ENCODE measurements around the gene TMEM182.

Gene TMEM182

DNA sequence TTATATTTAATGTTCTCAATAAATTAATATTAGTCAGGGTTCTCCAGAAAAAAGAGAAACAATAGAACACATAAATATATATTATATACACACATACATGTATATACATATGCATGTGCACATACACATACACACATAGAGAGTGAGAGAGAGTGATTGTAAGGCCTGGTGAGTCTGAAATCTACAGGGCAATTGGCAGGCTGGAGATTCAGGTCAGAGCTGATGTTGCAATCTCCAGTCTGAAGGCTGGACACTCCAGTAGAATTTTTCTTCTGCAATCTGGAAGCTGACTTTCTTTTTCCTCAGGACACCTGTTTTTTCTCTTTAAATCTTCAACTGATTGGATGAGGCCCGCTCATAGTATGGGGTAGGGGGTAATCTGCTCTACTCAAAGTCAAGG is 3.2 kb downstream of the TMEM182 start:
- DNase-seq: no peak

DNA sequence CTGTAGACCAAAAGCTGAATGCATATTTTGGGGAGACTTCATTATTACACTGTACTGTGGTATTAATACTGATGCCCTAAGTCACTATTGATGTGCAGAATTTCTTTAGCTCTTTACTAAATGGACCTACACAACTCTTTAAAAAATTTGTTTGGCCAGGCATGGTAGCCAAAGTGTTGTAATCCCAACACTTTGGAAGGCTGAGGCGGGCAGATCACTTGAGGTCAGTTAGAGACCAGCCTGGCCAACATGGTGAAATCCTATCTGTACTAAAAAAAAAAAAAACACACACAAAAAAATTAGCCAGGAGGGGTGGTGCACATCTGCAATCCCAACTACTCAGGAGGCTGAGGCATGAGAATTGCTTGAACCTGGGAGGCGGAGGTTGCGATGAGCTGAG is 6.4 kb downstream of the TMEM182 start:
- no peak for DNase-seq

DNA sequence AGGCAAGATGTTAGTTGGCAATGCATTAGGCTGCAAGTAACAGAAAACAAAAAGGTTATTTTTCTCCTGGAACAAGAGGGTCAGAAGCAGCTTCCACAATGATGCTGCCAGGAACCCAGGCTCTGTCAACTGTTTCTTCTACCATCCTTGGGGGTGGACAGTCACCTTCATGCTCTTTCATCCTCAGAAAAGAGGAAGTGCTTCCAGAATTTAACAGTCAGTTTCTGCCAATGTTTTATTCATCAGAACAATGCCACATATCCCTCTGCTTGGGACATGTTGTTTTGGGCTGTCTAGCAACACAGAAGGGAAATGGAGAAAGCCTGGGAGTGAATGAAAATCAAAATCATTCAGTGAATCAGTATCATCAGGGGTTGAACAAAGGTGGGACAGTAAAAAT is 7.1 kb downstream of the TMEM182 start:
- DNase-seq: no peak

DNA sequence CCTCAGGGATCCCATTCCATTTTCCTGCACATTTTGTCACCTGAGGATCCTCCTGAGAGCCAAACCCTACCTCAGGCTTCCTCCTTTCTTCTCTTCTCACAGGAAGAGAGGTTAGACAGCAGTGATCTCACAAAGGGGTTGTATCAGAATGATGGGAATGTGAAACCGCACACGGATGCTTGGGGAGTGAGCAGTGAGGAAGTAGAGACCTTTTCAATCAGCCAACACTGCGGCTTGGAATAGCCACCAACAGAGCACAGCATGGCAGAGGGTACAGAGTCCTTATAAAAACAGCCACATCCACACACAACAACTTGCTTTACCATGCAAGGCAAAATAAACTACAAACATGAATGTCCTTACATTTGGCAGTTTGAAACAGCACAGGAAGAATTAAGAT is 8.7 kb downstream of the TMEM182 start:
- no peak for DNase-seq

DNA sequence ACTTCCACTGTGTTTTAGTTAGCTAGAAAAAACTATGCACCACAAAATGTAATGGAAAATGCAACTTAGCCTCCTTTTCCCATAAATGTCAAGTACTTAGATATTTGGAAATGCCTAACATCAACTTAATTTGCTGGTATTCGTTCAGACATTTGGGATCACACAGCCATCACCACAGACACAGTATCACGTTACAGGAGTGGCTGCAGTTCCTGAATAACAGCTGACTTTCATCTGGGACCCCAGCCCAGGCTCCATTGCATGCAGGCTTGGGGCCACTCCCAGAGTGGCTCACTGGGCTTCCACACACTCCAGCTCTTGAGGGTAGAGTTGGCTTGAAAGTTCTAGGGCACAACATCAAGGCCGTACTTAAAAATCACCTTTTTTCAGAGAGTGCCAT is 9.3 kb downstream of the TMEM182 start:
- DNase-seq: no peak

DNA sequence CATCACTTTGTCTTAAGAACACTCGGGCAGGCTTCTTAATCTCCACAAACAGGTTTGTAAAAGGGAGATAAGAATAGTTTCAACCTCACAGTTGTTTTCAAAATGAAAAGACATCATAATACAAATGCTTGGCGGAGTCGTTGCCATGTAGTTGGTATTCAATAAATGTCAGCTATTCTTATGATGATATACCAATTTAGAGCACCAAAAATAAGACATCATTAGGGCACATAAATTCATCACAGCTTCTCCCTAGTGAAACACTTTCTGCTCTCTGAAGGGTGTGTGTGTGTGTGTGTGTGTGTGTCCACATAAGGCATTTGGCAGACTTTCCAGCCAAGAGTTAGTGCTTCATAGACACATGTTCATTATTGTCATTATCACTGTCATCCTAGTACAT is 10.8 kb downstream of the TMEM182 start:
- no peak for DNase-seq

DNA sequence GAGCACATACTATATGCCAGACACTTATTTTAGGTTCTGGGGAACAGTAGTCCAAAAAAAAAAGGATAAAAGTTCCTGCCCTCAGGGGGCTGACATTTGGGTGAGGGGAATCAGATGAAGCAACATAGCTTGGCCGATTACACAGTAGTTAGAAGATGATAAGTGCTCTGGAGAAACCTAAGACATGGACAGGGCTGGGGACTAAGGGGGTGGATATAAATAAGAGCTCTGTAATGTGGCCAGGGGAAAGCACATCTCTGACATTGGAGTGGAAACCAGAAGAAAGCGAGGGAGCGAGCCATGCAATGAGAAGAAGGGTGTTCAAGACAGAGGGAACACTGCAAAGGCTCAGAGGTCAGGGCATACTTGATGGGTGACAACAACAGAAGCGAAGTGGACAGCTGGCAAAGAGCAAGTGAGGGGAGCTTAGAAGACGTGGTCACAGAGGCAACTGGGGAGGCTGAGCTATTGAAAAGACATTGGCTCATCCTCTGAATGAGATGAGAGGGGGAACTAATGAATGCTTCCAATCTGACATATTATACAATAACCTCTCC is 11.4 kb downstream of the TMEM182 start:
- no peak for DNase-seq

DNA sequence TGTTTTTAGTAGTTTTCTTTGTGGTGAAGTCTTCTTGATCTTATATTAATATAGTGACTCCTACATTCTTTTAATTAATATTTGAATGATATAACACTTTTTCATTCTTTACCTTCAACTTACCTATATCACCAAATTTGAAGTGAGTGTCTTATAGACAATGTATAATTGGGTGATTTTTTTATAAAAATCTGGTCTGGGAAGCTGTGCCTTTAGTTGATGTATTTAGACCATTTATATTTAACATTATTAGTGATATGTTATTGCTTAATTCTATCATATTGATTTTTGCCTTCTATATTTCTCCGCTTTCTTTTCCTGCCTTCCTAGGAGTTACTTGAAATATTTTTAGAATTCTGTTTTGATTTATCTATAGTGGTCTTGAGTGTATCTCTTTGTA is 16.4 kb downstream of the TMEM182 start:
- DNase-seq: no peak

DNA sequence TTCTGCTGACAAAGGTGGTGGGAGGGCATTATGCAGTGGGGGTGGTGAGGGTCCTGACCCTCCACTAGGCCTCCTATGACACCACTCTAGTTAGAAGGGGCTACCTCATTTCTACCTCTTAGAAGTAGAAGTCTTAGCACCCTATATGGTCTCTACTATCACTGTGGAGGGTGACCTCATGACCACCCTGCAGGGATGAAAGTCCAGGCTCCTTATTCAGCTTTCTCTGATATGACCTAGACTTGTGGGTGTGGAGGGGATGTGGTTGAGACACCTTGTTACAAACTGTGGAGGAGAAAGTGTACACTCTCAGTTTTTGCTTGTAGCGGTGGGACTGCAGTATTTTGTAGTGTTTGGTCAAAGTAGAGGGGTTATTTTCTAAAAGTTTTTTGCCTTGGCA is 18.6 kb downstream of the TMEM182 start:
- DNase-seq: no peak

DNA sequence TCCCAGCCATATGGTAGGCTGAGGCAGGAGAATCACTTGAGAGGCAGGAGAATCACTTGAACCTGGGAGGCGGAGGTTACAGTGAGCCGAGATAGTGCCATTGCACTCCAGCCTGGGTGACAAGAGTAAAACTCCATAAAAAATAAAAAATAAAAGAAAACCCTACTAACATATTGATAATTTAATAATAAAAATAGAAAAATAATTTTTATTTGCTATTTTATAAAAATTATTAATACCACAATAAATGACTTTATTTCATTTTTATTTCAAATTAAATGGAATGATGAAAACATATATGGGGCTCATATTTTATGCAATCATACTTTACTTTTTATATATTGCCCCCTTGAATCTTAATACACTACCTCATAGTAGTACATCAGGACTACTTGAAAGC is 20.4 kb downstream of the TMEM182 start:
- DNase-seq: no peak

DNA sequence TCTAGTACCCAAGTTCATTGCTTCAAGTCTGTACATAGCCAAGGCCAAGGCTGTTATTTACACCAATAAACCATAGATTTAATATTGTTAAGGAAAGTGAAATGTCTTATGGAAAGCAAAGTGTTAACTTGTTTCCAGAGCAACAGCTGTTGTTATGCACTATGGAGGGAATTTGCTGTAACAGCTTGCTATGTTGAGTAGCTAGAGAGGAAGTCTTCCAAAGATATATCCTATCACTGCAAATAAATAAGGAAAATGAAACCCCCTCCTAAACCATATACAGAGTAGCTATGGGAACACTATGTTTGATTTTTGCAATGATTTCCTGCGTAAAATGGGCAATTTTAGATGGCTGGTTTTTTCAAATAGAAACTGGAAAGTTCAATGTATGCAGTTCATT is 21.1 kb downstream of the TMEM182 start:
- DNase-seq: no peak

DNA sequence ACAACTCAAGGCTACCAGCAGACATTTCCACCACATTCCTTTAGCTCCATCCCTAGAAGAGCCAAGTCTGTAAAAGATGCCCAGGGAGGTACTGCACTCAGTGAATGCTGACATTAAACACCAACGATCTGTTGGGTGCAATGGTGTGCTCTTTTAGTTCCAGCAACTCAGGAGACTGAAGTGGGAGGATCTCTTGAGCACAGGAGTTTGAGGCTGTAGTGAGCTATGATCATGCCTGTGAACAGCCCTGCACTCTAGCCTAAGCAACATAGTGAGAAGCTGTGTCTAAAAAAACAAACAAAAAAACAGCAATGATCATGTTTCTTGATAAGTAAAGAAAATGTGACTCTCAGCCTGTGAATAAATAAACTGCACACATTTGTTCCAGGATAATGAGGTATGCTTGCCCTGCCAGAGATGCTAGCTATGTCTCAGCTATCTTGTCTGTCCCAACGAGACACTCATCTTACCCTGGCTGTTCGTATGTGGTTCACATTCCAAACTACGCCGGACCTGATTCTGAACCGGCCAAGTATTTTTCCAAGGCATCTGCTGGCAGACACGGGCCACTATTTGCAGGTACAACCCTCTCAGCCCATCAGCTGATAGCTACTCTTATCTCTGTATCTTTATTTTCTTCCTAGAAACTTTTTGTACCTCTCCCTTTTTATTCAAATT is 21.8 kb downstream of the TMEM182 start:
- DNase-seq: no peak

DNA sequence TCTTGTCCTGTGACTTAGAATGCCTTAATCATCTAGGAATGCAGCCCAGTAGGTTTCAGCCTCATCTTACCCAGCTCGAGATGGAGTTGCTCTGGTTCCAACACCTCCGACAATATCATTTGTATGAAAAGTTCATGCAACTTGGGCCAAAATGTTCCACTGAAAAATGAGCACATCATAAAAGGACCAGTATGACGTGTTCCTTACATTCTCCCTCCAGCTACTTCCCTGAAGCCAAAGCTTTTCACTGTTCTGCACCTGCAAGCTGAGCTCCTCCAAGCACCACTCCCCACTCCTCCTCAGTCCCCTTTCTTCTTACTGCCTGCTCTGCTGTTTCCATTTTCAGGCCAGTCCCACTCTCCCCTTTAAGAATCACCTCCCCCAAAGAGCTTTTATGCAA is 23.1 kb downstream of the TMEM182 start:
- DNase-seq: no peak

DNA sequence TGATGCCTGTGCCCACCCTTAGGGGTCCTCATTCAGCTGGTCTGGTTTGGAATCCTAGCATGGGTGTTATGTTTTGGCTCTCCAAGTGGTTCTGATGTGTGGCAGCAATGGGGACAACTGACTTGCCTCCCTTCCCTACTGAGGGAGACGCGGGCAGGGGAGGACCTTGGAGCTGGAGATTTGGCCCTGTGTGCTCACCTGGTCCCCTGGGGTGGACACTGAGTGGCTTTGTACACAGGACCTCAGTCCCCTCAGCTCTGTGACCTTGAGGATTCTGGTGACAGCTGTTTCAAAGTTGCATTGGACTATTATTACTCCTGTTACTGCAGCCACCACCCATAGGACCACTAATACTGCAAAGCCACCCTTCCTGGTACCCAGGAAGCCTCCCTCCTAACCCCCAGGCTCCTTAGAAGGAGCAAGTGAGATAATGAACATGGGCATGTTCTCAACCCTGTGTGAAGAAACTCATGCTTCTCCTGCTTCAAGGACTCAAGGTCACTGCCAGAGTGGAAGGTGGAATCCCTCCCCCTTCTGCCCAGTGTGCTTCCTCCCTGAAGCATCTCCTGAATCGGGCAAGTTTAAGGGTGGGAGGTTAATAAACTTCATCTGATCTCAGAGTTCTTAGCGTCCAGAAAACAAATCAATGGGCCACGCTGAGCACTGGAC is 26.5 kb downstream of the TMEM182 start:
- DNase-seq: no peak

DNA sequence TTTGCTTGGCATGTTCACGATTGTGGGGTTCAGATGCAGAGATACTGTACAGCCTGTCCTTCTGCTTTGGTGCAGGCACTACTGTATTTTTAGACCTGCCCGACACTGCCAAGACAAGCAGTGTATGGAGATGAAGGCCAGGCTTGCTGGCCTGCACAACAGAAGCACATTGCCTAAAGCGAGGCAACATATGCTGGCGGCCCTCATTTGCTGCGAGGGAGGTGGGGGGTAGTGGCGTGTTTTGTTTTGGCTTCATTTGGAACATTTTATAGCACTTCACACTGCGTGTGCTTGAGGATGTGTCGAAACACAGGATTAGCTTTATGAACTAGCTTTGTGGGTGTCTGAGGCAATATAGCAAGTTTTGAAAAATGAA is 27.0 kb downstream of the TMEM182 start:
- DNase-seq: peak in 24 of 58 donors; percentile 4 to 60 (median 22)

DNA sequence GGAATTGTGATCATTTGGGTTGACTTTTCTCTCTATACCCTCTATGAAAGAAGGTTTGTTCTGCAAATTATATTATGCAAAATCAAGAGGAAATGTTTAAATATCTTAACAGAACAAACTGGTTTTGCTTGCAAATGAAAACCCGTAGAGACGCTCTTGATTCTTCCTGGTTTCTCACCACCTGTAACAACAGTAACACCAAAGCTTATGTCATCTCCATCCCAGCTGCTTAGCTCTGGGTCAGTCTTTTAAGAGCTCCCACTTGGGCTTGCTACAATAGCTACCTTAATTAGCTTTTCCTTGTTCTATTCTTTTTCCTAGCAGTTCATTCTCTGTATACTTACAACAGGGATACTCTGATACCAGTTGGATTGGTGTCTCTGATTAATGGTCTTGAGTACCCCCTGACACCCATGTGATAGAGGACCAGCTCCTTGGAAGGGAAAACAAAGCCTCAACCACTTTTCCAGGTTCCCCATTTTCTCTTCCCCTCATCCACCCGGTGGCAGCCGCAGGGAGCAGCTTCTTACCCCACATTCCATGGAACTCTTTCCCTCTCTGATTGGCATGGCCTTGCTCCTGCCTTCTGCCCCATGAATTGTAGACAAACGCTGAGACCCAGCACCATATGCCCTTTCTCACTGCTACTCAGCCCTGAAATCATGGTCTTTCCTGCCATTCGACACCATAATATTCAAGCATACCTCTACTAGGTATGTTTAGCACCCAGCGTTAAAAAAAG is 27.7 kb downstream of the TMEM182 start:
- no peak for DNase-seq

DNA sequence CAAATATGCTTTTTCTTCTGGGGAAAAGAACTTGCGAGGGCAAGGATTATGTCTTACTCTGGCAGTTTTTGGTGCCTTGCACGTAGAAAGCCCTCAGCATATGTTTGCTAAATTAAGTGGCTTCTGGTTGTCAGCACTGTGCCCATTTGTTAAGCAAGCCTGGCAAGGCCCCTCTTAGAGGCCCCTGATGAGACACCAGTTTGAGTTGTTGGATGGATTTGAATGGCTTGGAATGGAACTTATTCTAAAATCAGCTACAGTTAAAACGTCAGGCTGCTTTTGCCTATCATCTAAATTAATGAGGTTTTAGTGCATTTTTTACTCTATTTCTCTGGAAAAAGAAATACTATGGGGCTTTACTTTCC is 28.2 kb downstream of the TMEM182 start:
- DNase-seq: no peak

DNA sequence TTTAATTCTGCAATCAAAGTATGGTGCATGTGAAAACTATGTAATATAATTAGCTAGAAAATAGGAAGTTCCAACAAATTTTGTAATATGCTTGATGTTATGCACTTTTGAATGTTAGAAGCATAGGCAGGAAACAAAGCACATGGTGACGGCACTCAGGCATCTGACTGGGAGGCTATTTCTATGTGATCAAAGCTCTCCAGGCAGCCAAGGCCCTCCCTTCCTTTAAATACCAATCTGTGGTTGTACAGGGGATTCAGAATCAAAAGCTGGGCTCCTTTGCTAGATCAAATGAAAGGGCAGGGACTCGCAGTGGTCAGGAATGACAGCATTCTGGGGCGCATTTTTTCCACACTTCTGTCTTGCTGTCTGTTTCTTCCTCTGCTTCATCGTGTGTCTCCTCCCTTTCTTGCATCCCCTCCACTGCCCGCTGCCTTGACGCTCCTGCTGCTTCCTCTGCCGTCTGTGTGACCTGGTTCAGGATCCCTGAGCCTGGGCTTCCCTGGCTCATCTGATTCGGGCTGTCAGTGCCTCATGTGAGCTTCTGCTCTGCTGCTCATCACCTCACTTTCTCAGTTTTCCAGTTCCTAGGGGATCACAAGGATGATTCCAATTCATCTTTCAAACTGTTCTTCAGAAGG is 30.9 kb downstream of the TMEM182 start:
- no peak for DNase-seq

DNA sequence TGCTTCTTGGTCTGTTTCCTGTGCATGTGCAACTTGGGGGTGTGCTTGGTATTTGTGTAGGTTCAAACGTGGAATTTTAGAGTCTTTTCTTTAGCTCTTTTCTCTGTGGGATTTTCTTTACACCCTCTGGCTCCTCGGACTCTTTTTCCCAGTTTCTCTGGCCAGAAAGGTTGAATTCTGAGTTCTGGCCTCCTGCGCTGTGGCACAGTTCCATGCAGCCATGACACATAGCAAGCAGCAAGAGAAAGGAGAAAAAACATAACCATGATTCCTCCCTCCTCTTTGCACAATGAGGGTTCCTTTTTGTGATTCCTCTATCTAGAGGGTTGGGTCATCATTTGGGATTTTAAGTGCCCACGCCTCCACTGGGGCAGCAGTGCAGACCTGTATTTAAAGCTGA is 33.8 kb downstream of the TMEM182 start:
- DNase-seq: no peak

DNA sequence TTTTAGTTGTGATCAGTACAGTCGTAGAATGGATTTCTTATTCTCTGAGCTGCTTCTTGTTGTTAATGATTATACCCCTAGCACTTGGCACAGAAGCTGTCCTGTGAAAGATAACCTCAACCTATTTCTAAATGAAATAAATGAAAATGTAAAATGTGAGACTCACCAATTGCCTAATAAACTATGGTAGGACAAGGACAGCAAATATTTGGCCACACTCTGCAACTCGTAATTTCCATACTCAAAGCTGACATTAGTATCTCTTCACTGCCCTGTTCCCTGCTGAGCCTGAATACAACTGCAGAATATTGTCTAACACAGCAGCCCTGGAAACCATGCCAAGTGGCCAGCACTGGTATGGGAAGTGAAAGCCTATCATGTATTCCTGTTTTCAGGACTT is 34.5 kb downstream of the TMEM182 start:
- DNase-seq: no peak

DNA sequence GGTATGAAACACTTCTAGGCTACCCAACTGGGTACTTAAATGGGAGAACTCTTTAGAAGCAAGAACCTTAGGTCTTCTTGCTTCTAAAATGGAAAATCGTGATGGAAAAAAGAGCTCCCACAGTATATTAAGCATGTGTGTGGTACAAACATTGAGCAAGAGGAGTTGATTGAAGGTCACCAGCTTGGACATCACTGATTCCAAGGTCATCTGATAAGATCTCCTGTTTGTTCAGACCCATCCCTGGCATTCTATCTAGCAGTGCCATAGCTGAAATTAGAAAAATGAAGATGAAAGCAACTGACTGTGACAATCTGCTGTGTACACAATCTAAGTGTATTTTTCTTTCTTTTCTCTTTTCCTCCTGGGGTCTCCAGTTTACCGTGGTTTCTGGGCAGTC is 35.7 kb downstream of the TMEM182 start:
- DNase-seq: no peak

DNA sequence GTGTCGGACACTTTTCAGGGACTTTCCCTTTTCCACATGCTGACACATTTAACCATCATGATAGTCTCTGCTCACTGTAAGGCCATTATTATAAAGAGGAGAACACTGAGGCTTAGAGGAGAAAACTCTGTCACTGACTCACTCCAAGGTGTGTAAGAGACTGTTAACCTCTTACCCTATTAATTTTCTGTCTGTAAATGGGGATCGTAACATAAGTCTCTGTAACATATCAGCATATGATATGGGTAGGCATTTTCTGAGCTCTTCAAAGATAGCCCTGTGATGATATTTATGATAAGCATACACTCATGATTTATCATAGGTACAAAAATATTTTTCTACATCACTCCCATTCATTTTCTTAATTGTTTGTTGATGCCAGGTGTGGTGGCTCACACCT is 36.4 kb downstream of the TMEM182 start:
- DNase-seq: no peak

Data from anterior cingulate cortex (tissue), 58 donors.